ENCODE measurements around the gene SFXN5.
A peak's percentile ranks its signal among the peaks of the same experiment; 100 is the strongest.
"Not testable (repeated sequence)": the region's sequence is repeated elsewhere in the genome, so short reads cannot be mapped to it uniquely, and the experiment has no call there.

SFXN5 gene, protein sequence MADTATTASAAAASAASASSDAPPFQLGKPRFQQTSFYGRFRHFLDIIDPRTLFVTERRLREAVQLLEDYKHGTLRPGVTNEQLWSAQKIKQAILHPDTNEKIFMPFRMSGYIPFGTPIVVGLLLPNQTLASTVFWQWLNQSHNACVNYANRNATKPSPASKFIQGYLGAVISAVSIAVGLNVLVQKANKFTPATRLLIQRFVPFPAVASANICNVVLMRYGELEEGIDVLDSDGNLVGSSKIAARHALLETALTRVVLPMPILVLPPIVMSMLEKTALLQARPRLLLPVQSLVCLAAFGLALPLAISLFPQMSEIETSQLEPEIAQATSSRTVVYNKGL

DNA sequence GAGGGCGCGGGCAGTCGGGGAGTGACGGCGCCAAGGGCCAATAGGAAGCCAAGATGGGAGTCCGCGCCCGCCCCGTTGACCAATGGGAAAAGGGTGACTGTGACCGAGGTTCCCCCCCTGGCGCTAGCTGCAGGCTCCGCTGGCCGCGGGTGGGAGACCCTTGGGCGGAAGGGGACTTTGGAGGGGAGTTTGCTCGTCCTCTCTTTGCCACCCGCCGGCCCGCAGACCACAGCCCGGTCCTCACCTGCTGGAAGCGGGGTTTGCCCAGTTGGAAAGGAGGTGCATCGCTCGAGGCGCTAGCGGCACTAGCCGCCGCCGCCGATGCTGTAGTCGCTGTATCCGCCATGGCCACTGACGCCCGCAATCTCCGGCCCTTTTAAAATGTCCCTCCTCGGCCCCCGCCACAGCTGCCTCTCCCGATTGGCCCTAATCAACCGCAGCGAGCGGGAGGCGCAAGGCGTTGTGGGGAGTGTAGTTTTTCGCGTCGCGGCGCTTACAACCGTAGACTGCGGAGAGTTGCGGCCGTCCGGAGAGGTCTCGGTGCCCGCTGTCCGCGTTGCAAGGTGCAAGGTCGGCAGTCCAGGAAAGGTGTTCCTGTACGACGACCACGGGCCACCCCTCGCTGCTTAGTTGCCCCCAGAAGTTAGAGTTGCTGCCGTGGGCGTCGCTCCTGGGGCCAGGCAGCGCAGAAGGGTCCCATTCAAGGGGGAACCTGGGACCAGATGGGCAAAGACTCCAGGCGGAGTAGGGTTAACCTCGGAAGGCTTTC, at the start of gene SFXN5:
Gene SFXN5, minus strand, starts transcription at position 353 of the 769 bp plus-strand sequence. Its CDS starts 7 bp downstream, at position 346.
- DNase-seq: peak; percentile 92

DNA sequence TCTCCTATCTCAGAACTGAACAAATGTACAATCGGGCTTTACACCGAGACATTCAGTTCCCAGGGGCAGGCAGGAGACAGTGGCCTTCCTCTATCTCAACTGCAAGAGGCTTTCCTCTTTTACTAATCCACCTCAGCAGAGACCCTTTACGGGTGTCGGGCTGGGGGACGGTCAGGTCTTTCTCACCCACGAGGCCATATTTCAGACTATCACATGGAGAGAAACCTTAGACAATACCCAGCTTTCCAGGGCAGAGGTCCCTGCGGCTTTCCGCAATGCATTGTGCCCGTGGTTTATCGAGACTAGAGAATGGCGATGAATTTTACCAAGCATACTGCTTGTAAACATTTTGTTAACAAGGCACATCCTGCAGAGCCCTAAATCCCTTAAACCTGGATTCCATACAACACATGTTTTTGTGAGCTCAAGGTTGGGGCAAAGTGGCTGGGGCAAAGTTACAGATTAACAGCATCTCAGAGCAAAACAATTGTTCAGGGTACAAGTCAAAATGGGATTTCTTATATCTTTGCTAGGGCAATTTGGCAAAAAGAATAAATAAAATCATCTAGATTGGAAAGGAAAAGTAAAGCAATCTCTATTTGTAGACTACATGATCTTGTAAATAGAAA, 48.2 kb upstream of the SFXN5 start:
- DNase-seq: not testable (repeated sequence)

DNA sequence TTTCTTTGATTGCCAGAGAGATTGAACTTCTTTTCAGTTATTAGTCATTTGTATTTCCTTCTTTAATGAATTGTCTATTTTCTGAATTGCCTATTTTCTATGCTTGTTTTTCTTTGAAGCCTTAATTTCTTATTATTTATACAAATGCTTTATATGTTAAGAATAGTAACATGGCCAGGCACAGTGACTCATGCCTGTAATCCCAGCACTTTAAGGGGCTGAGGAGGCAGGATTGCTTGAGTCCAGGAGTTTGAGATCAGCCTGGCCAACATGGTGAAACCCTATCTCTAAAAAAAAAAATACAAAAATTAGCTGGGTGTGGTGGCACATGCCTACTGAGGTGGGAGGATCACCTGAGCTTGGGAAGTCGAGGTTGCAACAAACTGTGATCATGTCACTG, 45.9 kb upstream of the SFXN5 start:
- DNase-seq: no peak

DNA sequence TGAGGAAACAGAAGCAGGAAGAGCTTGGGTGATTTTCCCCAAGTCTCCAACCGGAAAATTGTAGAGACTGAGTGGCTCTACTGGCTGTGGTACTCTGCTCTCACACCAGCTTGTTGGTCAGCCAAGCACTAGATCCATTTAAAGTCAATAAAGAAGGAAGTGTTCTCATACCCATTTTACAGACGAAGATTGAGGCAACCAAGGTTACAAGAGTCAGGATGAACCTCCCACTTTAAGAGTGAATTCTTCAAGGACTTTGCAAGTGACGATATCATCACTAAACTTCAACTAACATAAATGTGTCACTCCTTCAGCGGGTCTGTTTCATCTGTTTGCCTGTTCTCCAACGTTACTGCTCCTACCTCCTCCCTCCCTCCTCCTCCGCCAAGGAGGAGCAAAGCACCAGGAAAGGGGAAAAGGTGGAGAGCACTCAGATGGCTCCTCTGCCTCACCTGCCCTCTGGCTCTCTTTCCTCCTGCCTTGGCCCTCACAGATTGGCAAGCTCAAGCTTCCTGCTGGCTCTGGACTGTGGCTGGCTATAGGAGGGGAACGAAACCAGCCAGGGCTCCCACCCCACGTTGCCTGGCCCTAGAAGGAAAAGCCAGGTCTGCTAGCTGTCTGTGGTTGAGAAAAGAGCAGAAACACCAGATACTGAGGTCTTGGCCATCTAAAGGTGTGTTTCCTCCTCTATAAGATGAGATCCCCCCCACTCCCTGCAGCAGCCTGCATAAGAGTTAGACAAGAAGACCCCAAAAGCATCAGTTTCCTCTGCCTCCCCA, 44.9 kb upstream of the SFXN5 start:
- DNase-seq: no peak

DNA sequence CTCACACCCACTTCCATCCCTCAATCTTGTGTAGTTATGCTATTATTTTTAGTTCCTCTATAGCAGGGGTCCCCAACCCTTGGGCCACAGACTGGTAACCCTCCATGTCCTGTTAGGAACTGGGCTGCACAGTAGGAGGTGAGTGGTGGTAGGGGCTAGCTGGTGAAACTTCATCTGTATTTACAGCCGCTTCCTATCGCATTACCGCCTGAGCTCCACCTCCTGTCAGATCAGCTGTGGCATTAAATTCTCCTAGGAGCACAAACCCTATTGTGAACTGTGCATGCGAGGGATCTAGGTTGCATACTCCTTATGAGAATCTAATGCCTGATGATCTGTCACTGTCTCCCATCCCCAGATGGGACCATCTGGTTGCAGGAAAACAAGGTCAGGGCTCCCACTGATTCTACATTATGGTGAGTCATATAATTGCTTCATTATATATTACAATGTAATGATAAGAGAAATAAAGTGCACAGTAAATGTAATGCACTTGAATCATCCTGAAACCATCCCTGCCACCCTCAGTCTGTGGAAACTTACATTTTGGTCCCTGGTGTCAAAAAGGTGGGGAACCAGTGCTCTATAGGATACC, 42.9 kb upstream of the SFXN5 start:
- no peak for DNase-seq

DNA sequence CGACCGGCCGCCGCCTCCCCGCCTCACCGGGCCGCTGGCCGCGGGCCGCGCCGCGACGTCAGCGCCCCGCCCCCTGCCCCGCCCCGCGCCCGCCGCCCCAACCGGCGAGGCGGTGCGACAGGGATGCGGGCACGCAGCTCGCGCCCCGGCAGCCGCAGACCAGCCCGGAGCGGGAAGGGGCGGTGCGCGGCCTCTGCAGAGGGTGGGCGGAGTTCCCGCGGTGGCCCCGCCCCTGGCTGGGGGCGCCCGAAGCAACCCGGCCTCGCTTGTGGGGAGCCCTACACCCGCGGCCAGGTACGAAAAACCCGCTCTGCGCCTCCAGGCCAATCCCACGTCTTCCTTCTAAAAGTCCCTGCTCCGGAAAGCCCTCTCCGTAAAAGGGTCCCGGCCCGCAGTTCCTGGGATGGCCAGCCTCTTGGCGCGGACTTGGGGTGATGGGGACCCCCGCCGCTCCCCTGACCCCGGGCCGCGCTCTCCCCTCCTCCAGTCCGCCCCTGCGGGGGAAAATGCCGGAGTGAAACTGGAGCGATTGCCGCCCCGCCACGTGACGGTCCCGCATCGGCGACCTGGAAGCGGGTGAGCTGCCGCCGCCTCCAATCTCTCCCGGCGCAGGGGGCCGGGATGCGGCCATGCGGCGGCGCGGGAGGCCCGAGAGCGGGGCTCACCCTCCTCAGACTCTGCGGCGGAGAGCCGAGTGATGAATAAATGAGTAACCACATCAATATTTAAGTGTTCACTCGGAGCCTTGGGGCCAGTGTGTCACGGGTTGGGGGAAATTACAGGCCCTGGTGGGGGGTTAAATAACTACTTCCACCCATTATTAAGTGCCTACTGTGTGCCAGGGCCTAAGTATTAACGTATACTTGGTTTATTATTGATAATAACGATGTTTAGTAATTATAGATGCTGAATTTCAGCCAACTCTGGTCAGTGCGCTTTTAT, 41.7 kb upstream of the SFXN5 start, which contains the start of gene RAB11FIP5:
Gene RAB11FIP5, minus strand, starts transcription at position 36 of the 942 bp plus-strand sequence. CDS start 171 bp downstream, outside the sequence.
- DNase-seq: peak; percentile 48

DNA sequence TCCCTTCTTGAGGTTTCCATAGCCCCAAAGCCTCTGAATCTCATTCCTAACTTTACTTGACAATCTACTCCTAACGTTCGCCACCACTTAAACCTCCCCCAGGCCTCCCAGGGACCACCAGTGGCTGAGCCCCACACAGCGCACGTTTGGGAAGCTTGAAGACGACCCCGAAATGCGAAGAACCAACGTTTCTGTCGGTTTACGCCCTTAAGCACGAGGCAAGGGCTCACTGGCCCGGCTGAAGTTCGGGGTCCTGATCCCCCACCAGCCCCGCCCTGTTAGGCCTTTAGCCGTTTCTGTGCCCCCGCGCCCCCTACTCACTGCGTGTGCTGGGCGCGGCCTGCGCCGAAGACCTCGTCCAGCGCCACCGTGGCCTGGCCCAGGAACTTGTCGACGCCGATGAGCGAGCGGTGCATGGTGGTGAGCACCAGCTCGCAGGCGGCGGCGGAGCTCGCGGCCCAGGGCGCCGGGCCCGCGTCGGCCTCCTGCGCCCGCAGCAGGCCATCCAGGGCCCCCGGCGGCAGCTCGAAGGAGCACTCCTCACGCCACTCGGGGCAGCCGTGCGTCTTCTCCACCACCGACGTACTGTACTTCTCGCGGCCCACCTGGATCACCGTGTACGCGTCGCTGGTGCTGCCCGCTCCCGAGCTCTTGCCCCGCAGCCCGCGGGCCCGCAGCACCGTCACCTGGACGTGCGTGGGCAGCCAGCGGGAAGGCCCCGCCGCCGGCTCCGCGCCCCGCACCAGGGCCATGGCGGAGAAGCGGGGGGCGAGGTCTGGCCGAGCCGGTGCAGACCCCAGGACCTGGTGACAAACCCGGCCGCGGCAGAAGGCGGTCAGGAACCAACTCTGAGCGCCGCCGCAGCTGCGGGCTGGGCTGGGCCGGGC, 40.8 kb upstream of the SFXN5 start:
- no peak for DNase-seq

DNA sequence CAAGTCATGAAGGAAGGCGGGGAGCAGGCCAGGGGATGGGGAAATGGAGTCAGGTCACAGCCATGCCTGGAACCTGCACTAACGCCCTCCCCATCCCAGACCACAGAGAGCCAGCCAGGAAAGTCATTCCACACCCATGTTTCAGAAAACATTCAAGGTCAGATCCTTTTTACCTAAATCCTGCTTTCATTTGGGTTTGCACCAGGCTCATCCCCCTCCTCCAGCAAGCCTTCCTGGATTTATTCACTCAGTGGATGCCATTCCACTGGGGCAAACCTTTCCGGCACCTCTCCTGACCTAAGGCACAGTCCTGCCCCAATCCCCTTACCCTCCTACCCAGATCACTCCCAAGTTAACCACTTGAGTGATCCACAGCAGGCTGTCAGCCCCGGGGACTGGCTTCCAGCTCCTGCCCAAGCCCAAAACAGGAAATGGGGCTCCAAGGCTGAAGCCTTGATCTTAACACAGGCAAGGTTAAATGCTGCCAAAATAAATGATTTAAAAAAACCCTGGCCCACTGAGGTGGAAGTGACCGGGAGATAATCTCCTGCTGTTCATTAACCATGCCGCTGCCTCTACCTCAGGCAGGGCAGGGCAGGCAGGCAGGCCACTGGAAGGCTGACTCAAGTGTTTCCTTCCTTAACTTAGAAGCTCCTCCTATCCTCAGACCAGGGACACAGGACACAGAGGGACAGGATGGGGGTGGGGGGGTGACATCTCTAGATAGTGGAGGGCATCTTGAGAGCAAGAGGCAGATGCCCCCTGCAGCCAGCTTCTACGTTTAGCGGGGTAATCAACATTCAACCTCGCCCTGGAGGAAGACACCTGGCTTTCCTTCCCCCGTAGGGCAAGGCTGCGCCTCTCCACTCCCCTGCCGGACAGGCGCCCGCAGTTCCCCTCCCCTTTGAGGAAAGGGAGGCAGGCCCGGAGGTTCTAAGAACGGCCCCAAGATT, 39.8 kb upstream of the SFXN5 start:
- no peak for DNase-seq

DNA sequence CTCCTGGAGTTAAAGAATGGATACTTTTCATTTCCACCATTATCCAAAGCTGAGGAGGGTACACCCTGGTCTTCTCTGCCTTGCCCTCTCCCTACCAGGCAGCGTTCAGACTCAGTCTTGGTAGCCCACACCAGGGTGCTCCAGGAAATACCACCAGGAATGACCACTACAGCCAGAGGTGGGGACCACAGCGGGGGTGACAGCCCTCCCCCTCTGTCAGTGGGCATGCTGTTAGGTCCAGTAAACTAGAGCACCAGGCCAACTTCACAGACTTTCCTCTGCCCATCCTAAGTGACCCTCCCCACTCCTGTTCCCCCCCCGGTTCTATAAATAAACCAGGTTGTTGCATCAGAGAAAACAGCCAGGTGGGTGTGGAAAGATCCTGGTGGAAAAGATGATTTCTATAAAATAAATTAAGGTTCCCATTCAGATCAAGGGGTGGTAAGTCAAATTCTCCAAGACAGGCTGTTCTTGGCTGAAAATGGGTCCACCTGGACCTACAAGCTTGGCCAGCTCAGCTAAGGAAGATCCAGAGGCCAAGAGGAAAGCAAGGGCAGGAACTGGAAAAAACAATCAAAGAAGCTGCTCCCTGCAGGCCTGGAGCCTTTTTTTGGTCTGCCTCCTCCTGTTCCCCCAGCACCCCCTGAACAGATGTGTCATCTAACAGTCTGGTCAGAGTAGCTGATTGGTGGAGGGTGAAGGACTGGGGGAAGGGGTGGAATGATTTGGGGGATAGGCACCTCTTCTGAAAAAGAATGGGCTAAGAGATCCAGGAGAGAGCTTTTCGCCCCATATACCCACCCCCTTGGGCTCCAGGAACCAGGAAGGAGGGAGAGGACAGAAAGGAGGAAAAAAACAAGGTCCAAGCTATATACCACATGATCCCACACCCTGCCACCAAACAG, 38.9 kb upstream of the SFXN5 start:
- no peak for DNase-seq

DNA sequence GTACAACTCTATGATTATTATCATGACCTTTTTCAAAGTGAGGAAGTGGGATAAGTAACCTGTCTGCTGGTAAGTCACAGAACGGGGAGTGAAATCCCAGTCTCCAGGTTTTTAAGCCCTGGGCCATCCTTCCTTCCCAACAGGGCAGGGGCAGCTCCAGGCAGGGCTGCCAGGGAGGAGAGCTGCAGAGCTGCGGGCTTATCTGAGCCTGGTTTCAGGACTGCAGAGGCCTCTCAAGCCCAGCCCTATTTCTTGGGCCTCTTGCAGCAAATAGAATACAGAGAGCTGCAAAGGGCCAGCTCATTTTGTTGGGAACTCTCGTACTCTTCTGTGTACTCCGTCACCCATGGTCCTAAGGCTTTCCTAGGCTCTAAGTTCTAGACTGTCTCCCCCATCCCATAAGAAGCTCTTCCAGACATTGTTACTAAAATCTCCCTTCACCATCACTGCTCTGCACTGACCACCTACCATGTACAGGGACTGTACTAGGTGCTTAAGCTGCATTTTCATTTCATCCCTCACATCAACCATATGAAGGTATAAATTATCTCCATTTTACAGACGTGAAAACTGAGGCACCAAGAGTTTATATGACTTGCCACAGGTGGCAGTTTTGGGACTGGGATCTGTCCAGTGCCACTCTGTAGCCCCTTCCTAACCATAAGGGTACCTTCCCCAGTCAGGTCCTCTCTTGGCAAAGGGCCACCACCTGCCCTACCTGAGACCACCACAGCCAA, 38.1 kb upstream of the SFXN5 start:
- DNase-seq: no peak

DNA sequence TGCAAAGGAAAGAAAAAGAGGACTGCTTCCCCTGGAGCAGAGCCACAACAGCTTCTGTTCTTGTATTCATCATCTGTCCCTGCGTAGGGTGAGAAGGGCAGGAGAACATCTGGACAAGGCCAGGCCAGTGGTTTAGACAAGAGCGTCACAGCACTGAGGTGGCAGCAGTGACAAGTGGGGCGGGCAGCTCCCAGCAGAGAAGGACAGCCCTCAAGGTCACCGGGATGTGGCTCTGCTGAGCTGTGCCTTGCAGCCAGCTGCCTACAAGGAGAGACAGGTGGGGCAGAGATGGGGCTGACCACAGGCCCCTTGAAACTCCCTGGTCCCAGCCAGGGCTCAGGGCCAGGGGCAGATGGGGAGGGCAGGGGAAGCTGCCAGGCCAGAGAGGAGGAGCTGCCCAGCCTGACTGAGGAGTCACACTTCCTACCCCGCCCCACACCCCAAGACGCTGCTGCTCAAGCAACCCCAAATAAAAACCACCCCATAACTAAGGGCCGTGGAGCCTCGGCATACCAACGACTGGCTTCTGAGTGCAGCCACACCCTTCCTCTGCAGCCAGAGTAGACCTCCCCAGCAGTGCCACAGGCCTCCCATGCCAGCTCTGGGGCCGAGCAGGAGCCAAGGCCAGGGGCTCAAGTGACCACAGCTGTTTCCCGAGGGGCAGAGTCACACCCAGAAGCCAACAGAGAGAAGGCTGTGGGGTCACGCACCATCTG, 35.9 kb upstream of the SFXN5 start:
- DNase-seq: no peak

DNA sequence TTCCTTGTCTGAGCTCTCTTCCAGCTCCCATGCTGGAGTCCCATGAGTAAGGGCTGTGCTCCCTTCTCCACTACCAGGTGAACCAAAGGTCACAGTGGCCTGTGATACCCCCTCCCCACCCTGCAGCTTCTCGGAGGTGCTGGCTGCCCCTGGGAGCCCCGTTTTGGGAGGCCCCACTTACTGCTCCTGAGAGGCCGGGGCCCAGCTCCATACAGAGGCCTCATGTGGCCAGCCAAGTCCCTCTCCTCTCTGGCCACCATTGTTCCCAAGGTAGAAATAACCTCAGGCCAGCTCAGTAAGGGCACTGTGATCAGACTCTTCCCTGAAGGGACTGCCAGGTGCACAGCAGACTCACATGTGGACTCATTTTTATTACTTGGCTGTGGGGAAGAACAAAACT, 35.3 kb upstream of the SFXN5 start:
- DNase-seq: no peak

DNA sequence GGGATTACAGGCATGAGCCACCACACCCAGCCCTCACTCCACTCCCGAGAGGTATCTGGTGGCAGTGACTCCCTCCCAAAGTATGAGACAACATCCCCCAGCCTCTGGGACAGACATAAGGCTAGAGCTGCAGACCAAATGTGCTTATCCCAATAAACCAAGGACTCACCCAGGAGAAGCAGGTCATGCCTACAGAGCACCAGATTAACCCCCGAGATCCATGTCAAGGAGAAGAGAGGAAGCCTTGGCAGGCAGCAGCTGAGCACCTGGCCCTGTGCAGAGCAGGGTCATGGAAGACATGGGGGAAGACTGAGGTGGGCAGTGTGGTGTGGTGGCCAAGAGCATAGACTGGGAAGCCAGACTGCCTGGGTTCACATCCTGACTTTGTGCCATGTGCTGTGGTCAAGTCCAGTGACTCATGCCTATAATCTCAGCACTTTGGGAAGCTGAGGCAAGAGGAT, 34.0 kb upstream of the SFXN5 start:
- DNase-seq: no peak

DNA sequence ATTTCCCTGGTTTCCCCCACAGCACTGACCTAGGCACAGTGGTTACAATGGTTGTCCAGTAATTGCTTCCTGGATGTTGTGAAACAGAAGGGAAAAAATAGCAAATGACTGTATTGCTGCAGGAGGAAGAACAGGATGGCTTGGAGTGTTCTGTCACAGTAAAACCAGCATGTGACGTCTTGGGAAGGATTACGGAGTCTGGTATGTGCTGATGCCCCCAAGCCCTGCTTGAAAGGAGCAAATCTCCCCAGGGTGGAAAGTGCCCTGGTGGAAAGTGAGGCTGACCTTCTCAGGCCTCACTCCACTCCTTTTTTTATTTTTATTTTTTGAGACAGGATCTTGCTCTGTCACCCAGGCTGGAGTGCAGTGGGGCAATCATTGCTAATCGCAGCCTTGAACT, 33.4 kb upstream of the SFXN5 start:
- DNase-seq: no peak

DNA sequence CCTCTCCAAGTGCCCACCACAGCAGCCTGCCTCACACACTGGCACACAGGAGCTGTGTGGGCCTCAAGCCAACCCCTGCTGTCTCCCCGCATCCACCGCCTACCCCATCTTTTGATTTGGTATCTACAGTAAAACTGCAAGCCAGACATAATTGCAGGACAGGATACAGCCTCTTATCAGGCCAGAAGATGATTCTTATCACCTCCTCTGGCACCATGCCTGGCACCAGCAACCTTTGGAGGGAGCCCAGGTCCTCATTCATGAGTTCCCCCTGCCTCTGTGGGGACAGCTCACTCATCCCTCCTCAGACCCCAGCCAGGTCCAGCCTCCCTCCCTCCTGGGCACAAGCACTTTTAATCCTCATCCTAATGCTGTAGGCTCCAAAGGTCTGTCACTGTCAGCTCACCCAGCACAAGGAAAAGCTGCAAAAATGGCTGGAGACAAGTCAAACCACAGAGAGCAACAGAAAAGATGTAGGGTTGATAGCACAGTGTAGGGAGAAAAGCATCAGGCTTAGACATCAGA, 31.6 kb upstream of the SFXN5 start:
- no peak for DNase-seq

DNA sequence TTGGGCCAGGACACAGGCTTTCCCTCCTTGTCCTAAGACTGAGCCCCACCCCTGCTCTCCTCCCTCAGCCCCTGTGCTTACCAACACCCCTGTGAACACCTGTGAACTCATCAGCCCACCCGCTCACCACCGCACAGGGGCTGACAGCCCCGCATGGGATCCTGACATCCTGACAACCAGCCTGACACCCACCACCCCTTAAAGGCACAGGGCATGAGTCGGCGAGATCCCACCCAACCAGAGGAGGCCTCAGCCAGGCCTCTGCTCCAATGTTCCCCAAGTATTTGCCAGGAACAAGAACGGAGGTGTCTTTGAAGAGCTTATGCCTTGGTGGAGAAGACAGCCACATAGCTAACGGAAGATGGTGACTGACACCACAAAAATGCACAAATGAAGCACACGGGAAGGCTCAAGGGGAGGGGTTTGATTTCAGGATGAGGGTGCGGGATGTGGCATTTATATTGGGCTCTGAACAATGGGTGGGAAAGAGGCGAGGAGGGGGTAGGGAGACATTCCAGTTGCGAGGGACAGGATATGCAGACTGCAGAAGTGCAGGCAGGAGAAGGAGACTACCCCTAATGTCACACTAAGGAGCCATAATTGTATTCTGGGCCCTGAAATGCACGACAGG, 30.2 kb upstream of the SFXN5 start:
- no peak for DNase-seq
